Measurements from ENCODE around the gene ZNF485.
"Not testable (repeated sequence)": the region's sequence is repeated elsewhere in the genome, so short reads cannot be mapped to it uniquely, and the experiment has no call there.

ZNF485 gene

GRCh38 chr10:43623351-43623750 lies 17.1 kb downstream of the ZNF485 start:
- DNase-seq (ENCODE audit: low spot score) = no peak
- TF ChIP-seq CTCF (IDR thresholded peaks at IDR 0.05; ENCODE audit: borderline replicate concordance, control extremely low read depth, extremely low read depth, insufficient read depth, missing control alignments) = no peak
- in situ Hi-C loops (cut with MboI; ENCODE audit: low sequenced_read_pairs, unreplicated experiment) = no loop called here

GRCh38 chr10:43627942-43628341 lies 21.7 kb downstream of the ZNF485 start:
- no peak for TF ChIP-seq CTCF (IDR thresholded peaks at IDR 0.05; ENCODE audit: borderline replicate concordance, control extremely low read depth, extremely low read depth, insufficient read depth, missing control alignments)
- in situ Hi-C loops (cut with MboI; ENCODE audit: low sequenced_read_pairs, unreplicated experiment) = no loop called here
- DNase-seq (ENCODE audit: low spot score) = no peak

- no peak for DNase-seq (ENCODE audit: low spot score)
- TF ChIP-seq CTCF (IDR thresholded peaks at IDR 0.05; ENCODE audit: borderline replicate concordance, control extremely low read depth, extremely low read depth, insufficient read depth, missing control alignments) = no peak
- in situ Hi-C loops (cut with MboI; ENCODE audit: low sequenced_read_pairs, unreplicated experiment) = no loop called here
Observed at GRCh38 chr10:43628956-43629355, 22.7 kb downstream of the ZNF485 start.

GRCh38 chr10:43635816-43636215 lies 29.6 kb downstream of the ZNF485 start:
- in situ Hi-C loops (cut with MboI; ENCODE audit: low sequenced_read_pairs, unreplicated experiment); DNase-seq (ENCODE audit: low spot score): not testable (repeated sequence)

GRCh38 chr10:43640603-43641002 lies 34.4 kb downstream of the ZNF485 start:
- DNase-seq (ENCODE audit: low spot score) = no peak
- in situ Hi-C loops (cut with MboI; ENCODE audit: low sequenced_read_pairs, unreplicated experiment) = no loop called here
- TF ChIP-seq CTCF (IDR thresholded peaks at IDR 0.05; ENCODE audit: borderline replicate concordance, control extremely low read depth, extremely low read depth, insufficient read depth, missing control alignments) = no peak

GRCh38 chr10:43644252-43644651 lies 38.0 kb downstream of the ZNF485 start:
- in situ Hi-C loops (cut with MboI; ENCODE audit: low sequenced_read_pairs, unreplicated experiment) = no loop called here
- TF ChIP-seq CTCF (IDR thresholded peaks at IDR 0.05; ENCODE audit: borderline replicate concordance, control extremely low read depth, extremely low read depth, insufficient read depth, missing control alignments) = no peak
- no peak for DNase-seq (ENCODE audit: low spot score)

GRCh38 chr10:43645866-43646265 lies 39.6 kb downstream of the ZNF485 start:
- in situ Hi-C loops (cut with MboI; ENCODE audit: low sequenced_read_pairs, unreplicated experiment) = no loop called here
- TF ChIP-seq CTCF (IDR thresholded peaks at IDR 0.05; ENCODE audit: borderline replicate concordance, control extremely low read depth, extremely low read depth, insufficient read depth, missing control alignments) = no peak

More at GRCh38 chr10:43645866-43646265, 39.6 kb downstream of the ZNF485 start:
- DNase-seq (ENCODE audit: low spot score) = no peak

Measured in GM13976 (cell line).